GOT3 (cell line): ENCODE results near the gene MAPT.

ENCODE experiments used
- DNase-seq: peaks from one replicate; lab custom pipeline; 2025; ENCODE audit warnings: mixed read lengths; lab: John Stamatoyannopoulos, UW

MAPT gene

GRCh38 chr17:46056800-46057304 lies 162.5 kb downstream of the MAPT start:
- DNase-seq, result no peak

- no peak for DNase-seq
These were observed 163.0 kb downstream of the MAPT start for GRCh38 chr17:46057366-46057765.

DNA sequence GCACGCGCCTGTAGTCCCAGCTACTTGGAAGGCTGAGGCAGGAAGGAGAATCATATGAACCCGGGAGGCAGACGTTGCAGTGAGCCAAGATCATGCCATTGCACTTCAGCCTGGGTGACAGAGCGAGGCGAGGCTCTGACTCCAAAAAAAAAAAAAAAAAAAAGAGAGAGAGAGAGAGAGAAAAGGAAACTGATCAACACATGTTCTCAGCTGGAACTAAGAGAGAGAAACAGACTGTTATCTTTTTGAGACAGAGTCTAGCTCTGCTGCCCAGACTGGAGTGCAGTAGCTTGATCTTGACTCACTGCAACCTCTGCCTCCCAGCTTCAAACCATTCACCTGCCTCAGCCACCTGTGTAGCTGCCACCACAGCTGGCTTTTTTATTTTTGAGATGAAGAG lies 165.1 kb downstream of the MAPT start:
- no peak for DNase-seq

DNA sequence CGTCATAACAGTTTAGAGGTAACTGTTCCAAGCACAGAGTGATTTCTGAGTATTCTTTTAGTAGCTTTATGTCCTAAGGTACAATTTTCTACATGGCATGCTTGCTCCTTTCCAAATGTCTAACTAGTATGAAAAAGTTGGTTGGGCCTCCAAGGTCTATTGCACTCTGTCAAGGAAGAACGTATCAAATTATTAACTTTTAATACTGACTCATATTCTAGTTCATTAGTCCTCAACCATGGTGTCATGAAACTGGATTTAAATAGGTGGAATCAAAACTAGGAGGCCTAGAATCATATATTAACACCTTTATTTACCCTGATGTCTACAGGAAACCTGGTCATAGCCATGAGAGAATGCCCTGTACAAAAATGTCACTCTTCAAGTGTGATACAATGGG lies 166.1 kb downstream of the MAPT start:
- no peak for DNase-seq

GRCh38 chr17:46061435-46061834 lies 167.1 kb downstream of the MAPT start:
- DNase-seq, result no peak

GRCh38 chr17:46063241-46063640 lies 168.9 kb downstream of the MAPT start:
- DNase-seq, result no peak

DNA sequence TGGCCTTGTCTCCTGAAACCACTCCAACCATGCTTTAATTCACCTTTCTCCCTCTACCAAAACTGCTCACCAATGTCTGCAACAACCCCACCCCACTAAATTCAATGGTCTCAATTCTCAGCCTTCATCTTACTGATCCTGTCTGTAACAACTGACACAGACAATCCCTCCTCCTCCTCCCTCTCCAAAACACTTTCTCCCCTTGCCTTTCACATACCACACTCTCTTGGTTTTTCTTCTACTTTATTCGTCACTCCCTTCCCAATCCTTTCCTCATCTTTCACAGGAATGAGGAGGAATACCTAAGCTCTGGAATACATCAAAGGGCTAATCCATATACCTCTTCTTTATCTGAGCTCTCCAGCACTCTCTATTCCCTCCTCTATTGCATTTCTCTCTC lies 170.1 kb downstream of the MAPT start:
- DNase-seq, result no peak

- no peak for DNase-seq
These were observed 177.4 kb downstream of the MAPT start for GRCh38 chr17:46071796-46072195.

DNA sequence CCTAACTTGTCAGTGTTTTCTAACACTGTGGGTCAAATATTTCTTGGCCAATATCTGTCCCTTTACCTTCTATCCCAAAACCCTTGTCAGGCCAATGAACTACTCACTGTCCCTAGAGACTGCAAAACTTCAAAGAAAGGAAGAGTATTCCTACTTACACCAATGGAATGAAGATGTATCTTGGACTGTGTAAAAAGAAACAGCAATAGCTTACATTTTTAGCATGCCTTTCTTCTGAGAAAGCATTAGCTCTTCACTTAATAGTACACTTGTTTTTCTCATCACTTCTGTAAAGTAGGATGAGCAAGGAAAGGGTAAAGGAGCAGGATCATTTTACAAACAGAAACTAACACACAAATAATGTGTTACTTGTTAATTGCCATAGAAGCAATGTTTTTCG lies 178.6 kb downstream of the MAPT start:
- DNase-seq, result no peak

- no peak for DNase-seq
These were observed 180.2 kb downstream of the MAPT start for GRCh38 chr17:46074540-46074939.
